ENCODE measurements around the gene SYNGR2.

The SYNGR2 gene

GRCh38 chr17:78204387-78205123, 36.2 kb downstream of the SYNGR2 start:
- no peak for DNase-seq (ENCODE audit: low read depth)

- no peak for DNase-seq (ENCODE audit: low read depth)
Observed at GRCh38 chr17:78205124-78205775, 36.9 kb downstream of the SYNGR2 start.

GRCh38 chr17:78206298-78206697, 37.9 kb downstream of the SYNGR2 start:
- no peak for DNase-seq (ENCODE audit: low read depth)

- DNase-seq (ENCODE audit: low read depth), result no peak
Observed at GRCh38 chr17:78208486-78208885, 40.1 kb downstream of the SYNGR2 start.

GRCh38 chr17:78210111-78210510, 41.7 kb downstream of the SYNGR2 start:
- no peak for DNase-seq (ENCODE audit: low read depth)

GRCh38 chr17:78211032-78211431, 42.7 kb downstream of the SYNGR2 start:
- DNase-seq (ENCODE audit: low read depth), result no peak

- DNase-seq (ENCODE audit: low read depth), result peak; percentile 96
Observed at GRCh38 chr17:78214016-78214705, 45.8 kb downstream of the SYNGR2 start, which contains the start of gene BIRC5. Gene BIRC5, plus strand, starts transcription at chr17:78214253. Its CDS starts 64 bp downstream, at chr17:78214317.

GRCh38 chr17:78214706-78215061, 46.3 kb downstream of the SYNGR2 start:
- peak; percentile 36 for DNase-seq (ENCODE audit: low read depth)

GRCh38 chr17:78219396-78220150, 51.2 kb downstream of the SYNGR2 start:
- no peak for DNase-seq (ENCODE audit: low read depth)
